HepG2 (cell line): Measurements from ENCODE around the gene ZNF367. TPM values are rescaled to one million over a fixed set of nuclear protein-coding genes. Genes with fewer than 3 reads are reported as not detected.

Experiments used
- CBX2 ChIP-seq, 2 experiments: fragments of 200-600 bp in 1 of 2; sonication (generic); formaldehyde crosslinking in 1 of 2; IDR thresholded peaks; 2 replicates each; pipeline versions ENCODE4 v1.7.0 to v1.8.1; 2018 to 2022; ENCODE audit warnings: low read depth in 2 of 2, low read length in 1 of 2, mild to moderate bottlenecking in 1 of 2, missing genetic modification reagents in 1 of 2
- ETV6 ChIP-seq: sonication (generic); formaldehyde crosslinking; conservative IDR thresholded peaks from 2 replicates; pipeline ENCODE4 v1.4.0; 2020; ENCODE audit warnings: missing genetic modification reagents
- FIP1L1 ChIP-seq: fragments of 200-400 bp; formaldehyde crosslinking; IDR thresholded peaks from 2 replicates; pipeline ENCODE4 v1.6.1; 2018; ENCODE audit warnings: low read depth, mild to moderate bottlenecking, low read length, moderate library complexity, borderline replicate concordance; ENCODE audit not compliant: insufficient read depth
- GTF2F1 ChIP-seq: fragments of 150-350 bp; IDR thresholded peaks from 2 replicates; pipeline ENCODE4 v1.6.1; 2014; ENCODE audit warnings: low read length
- HNRNPK ChIP-seq: fragments of 200-400 bp; formaldehyde crosslinking; IDR thresholded peaks from 2 replicates; pipeline ENCODE4 v1.6.1; 2018; ENCODE audit warnings: low read length, low read depth, moderate library complexity, mild to moderate bottlenecking; ENCODE audit not compliant: poor library complexity, severe bottlenecking
- KDM1A ChIP-seq: IDR thresholded peaks from 2 replicates; pipeline ENCODE4 v1.6.1; 2016; ENCODE audit warnings: missing compliant biosample characterization
- MBNL3 ChIP-seq: fragments of 250-450 bp; sonication (Bioruptor Pico); conservative IDR thresholded peaks from 2 replicates; pipeline ENCODE4 v1.8.0; 2022; ENCODE audit warnings: mild to moderate bottlenecking, inconsistent platforms
- NFATC3 ChIP-seq: sonication (generic); formaldehyde crosslinking; IDR thresholded peaks from 2 replicates; pipeline ENCODE4 v1.5.1; 2020; ENCODE audit warnings: mild to moderate bottlenecking, missing genetic modification reagents
- NRL ChIP-seq: sonication (generic); formaldehyde crosslinking; IDR thresholded peaks from 2 replicates; pipeline ENCODE4 v1.5.0; 2020; ENCODE audit warnings: missing genetic modification reagents, mild to moderate bottlenecking, moderate library complexity, borderline replicate concordance
- RARG ChIP-seq: sonication (generic); formaldehyde crosslinking; IDR thresholded peaks from 2 replicates; pipeline ENCODE4 v1.4.0; 2020; ENCODE audit warnings: low read depth, mild to moderate bottlenecking, missing genetic modification reagents
- REPIN1 ChIP-seq: sonication (generic); formaldehyde crosslinking; IDR thresholded peaks from 2 replicates; pipeline ENCODE4 v1.8.0; 2022; ENCODE audit warnings: missing genetic modification reagents, low read depth, mild to moderate bottlenecking, borderline replicate concordance
- RFX1 ChIP-seq: fragments of 450-650 bp; IDR thresholded peaks from 2 replicates; pipeline ENCODE4 v1.6.1; 2017
- RXRB ChIP-seq: IDR thresholded peaks from 2 replicates; pipeline ENCODE4 v1.6.1; 2016; ENCODE audit warnings: borderline replicate concordance, missing genetic modification reagents, missing compliant biosample characterization
- SMAD9 ChIP-seq: sonication (generic); formaldehyde crosslinking; IDR thresholded peaks from 2 replicates; pipeline ENCODE4 v1.5.1; 2020; ENCODE audit warnings: mild to moderate bottlenecking, missing genetic modification reagents
- SRSF1 ChIP-seq: fragments of 200-400 bp; formaldehyde crosslinking; optimal IDR thresholded peaks from 2 replicates; pipeline ENCODE3; 2017; ENCODE audit warnings: mild to moderate bottlenecking, low read depth, low read length, moderate library complexity
- SSRP1 ChIP-seq: IDR thresholded peaks from 2 replicates; pipeline ENCODE4 v1.6.1; 2016; ENCODE audit warnings: control low read depth
- TAF15 ChIP-seq: fragments of 200-400 bp; formaldehyde crosslinking; IDR thresholded peaks from one replicate; pipeline ENCODE4 v1.6.1; 2018; ENCODE audit warnings: mild to moderate bottlenecking, low read depth, low read length; ENCODE audit not compliant: poor library complexity, severe bottlenecking
- ZBTB20 ChIP-seq: sonication (generic); formaldehyde crosslinking; IDR thresholded peaks from 2 replicates; pipeline ENCODE4 v1.8.1; 2023; ENCODE audit warnings: missing genetic modification reagents, low read depth, mild to moderate bottlenecking, borderline replicate concordance
- ZNF30 ChIP-seq: sonication (generic); formaldehyde crosslinking; IDR thresholded peaks from 2 replicates; pipeline ENCODE4 v1.5.0; 2020; ENCODE audit warnings: mild to moderate bottlenecking, missing genetic modification reagents
- ZNF577 ChIP-seq: sonication (generic); formaldehyde crosslinking; IDR thresholded peaks from 2 replicates; pipeline ENCODE4 v1.4.0; 2020; ENCODE audit warnings: mild to moderate bottlenecking, low read depth, missing genetic modification reagents, borderline replicate concordance
- ZNF790 ChIP-seq: sonication (generic); formaldehyde crosslinking; IDR thresholded peaks from 2 replicates; pipeline ENCODE4 v1.8.0; 2022; ENCODE audit warnings: missing genetic modification reagents, mild to moderate bottlenecking, borderline replicate concordance
- ZSCAN29 ChIP-seq: sonication (generic); formaldehyde crosslinking; conservative IDR thresholded peaks from 2 replicates; pipeline ENCODE4 v1.4.0; 2020; ENCODE audit warnings: mild to moderate bottlenecking, missing genetic modification reagents
- polyA plus RNA-seq, 8 experiments: library from polyadenylated mRNA; depleted of rRNA in 3 of 8; stranded (reverse) in 7 of 8; unstranded in 1 of 8; fragments of >200 nt; fragmentation: Illumina TruSeq in 4 of 8; extraction: Trizol in 4 of 8; gene quantifications; 2 replicates each; pipeline versions ENCODE4 v1.2.1 to v1.2.3, GENCODE V29; 2011 to 2016; ENCODE audit warnings: low read depth in 4 of 8, missing spikeins in 1 of 8, mixed read lengths in 1 of 8; ENCODE audit not compliant: insufficient read depth in 1 of 8
- total RNA-seq, 5 experiments: library from RNA; depleted of rRNA; stranded (reverse); fragments of >200 nt; fragmentation: Illumina TruSeq; extraction: Trizol; gene quantifications; 2 replicates each; pipeline ENCODE4 v1.2.3, GENCODE V29; 2016; ENCODE audit warnings: low read depth in 1 of 5
- TF ChIP-seq, protein P1 (sequence below): sonication (generic); formaldehyde crosslinking; IDR thresholded peaks from 2 replicates; pipeline ENCODE4 v1.4.0; 2020; ENCODE audit warnings: missing genetic modification reagents, mild to moderate bottlenecking, borderline replicate concordance
- TF ChIP-seq, protein P2 (sequence below): sonication (generic); formaldehyde crosslinking; IDR thresholded peaks from 2 replicates; pipeline ENCODE4 v1.8.0; 2022; ENCODE audit warnings: mild to moderate bottlenecking, missing genetic modification reagents
- TF ChIP-seq, protein P3 (sequence below): sonication (generic); formaldehyde crosslinking; IDR thresholded peaks from 2 replicates; pipeline ENCODE4 v1.4.0; 2020; ENCODE audit warnings: missing genetic modification reagents

Gene ZNF367
- total and polyA plus RNA-seq, 2 of the 13 experiments (the other 11 are each of a cell fraction or from before 2014, with no cell fraction given), result 2.9 to 7.7 TPM

DNA sequence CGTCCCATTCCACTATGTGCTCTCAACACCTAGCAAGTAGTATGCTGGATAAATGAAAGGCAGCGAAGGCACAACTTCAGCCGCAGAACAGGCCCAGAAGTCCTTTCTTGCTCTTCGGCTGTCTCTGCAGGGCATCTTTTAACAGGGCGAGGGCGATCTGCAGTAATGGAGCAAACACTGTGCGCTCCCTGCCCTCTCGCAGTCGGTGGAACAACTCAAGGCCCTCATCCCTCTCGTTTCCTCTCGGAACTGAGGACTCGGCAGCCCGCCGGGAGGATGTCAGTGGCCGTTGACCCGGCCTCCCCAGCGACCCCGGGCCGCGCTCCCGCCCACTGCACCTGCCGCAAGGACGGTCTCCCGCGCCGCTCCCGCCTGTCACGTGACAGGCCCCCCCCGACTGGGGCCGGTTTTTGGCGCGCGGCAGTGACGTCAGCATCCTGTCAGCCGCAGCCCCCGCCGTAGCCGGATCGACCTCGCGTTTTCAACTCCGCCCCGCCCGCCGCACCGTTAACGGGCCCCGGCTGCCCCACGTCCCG lies 1.1 kb downstream of the ZNF367 start (continued):
- TF ChIP-seq ETV6 (CRISPR knock-in tag) (0 out of 2 replicates have a peak, but pooled peaks have one; percentile 19), ZBTB20 (CRISPR knock-in tag) (peak; percentile 78; the same call in 1 of the 2 replicates), RFX1 (no peak), RARG (no peak), FIP1L1 (no peak), KDM1A (CRISPR knock-in tag) (no peak), NFATC3 (CRISPR knock-in tag) (no peak), SSRP1 (0 out of 2 replicates have a peak, but pooled peaks have one; percentile 70), NRL (CRISPR knock-in tag) (0 out of 2 replicates have a peak, but pooled peaks have one; percentile 55), GTF2F1 (peak; percentile 84; the same call in 1 of the 2 replicates), SMAD9 (no peak), RXRB (CRISPR knock-in tag) (peak; percentile 88), CBX2 (IDR thresholded peaks at IDR 0.05; ENCODE audit: low read depth, low read length) (no peak), CBX2 (CRISPR knock-in tag; IDR thresholded peaks at IDR 0.05; ENCODE audit: low read depth) (no peak), HNRNPK (no peak), ZNF790 (CRISPR knock-in tag) (no peak), SRSF1 (peak; percentile 70), ZNF577 (0 out of 2 replicates have a peak, but pooled peaks have one; percentile 48), ZSCAN29 (CRISPR knock-in tag) (0 out of 2 replicates have a peak, but pooled peaks have one; percentile 75), REPIN1 (CRISPR knock-in tag) (peak; percentile 81), MBNL3 (no peak), TAF15 (no peak), ZNF30 (CRISPR knock-in tag) (no peak)
- TF ChIP-seq, protein P1, sequence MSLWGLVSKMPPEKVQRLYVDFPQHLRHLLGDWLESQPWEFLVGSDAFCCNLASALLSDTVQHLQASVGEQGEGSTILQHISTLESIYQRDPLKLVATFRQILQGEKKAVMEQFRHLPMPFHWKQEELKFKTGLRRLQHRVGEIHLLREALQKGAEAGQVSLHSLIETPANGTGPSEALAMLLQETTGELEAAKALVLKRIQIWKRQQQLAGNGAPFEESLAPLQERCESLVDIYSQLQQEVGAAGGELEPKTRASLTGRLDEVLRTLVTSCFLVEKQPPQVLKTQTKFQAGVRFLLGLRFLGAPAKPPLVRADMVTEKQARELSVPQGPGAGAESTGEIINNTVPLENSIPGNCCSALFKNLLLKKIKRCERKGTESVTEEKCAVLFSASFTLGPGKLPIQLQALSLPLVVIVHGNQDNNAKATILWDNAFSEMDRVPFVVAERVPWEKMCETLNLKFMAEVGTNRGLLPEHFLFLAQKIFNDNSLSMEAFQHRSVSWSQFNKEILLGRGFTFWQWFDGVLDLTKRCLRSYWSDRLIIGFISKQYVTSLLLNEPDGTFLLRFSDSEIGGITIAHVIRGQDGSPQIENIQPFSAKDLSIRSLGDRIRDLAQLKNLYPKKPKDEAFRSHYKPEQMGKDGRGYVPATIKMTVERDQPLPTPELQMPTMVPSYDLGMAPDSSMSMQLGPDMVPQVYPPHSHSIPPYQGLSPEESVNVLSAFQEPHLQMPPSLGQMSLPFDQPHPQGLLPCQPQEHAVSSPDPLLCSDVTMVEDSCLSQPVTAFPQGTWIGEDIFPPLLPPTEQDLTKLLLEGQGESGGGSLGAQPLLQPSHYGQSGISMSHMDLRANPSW, result 0 out of 2 replicates have a peak, but pooled peaks have one; percentile 88
- TF ChIP-seq, protein P2, sequence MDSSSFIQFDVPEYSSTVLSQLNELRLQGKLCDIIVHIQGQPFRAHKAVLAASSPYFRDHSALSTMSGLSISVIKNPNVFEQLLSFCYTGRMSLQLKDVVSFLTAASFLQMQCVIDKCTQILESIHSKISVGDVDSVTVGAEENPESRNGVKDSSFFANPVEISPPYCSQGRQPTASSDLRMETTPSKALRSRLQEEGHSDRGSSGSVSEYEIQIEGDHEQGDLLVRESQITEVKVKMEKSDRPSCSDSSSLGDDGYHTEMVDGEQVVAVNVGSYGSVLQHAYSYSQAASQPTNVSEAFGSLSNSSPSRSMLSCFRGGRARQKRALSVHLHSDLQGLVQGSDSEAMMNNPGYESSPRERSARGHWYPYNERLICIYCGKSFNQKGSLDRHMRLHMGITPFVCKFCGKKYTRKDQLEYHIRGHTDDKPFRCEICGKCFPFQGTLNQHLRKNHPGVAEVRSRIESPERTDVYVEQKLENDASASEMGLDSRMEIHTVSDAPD, result no peak
- TF ChIP-seq, protein P3, sequence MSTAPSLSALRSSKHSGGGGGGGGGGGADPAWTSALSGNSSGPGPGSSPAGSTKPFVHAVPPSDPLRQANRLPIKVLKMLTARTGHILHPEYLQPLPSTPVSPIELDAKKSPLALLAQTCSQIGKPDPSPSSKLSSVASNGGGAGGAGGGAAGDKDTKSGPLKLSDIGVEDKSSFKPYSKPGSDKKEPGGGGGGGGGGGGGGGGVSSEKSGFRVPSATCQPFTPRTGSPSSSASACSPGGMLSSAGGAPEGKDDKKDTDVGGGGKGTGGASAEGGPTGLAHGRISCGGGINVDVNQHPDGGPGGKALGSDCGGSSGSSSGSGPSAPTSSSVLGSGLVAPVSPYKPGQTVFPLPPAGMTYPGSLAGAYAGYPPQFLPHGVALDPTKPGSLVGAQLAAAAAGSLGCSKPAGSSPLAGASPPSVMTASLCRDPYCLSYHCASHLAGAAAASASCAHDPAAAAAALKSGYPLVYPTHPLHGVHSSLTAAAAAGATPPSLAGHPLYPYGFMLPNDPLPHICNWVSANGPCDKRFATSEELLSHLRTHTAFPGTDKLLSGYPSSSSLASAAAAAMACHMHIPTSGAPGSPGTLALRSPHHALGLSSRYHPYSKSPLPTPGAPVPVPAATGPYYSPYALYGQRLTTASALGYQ, result no peak
